H9 (cell line): ENCODE results near the gene TBC1D1. TPM values are rescaled to one million over a fixed set of nuclear protein-coding genes. Genes with fewer than 3 reads are reported as not detected.
A peak's percentile ranks its signal among the peaks of the same experiment; 100 is the strongest.

ENCODE experiments used
- DNase-seq: peaks from one replicate; pipeline ENCODE4 v3.0.0-alpha.2; 2017
- H2AFZ ChIP-seq: one replicate; pipeline ENCODE4 v1.6.1; 2013; ENCODE audit warnings: mild to moderate bottlenecking, low read length, control low read depth, moderate library complexity
- H2AK5ac ChIP-seq: 2 replicates; pipeline ENCODE4 v1.6.1; 2013; ENCODE audit warnings: low read length, control low read depth, mixed read lengths; ENCODE audit not compliant: insufficient read length
- H2BK120ac ChIP-seq: one replicate; pipeline ENCODE4 v1.6.1; 2013; ENCODE audit warnings: low read depth, mild to moderate bottlenecking, low read length, control low read depth, inconsistent platforms; ENCODE audit not compliant: poor library complexity, severe bottlenecking
- H2BK12ac ChIP-seq: 2 replicates; pipeline ENCODE4 v1.6.1; 2013; ENCODE audit warnings: low read length, control low read depth, mixed read lengths, low read depth; ENCODE audit not compliant: insufficient read length
- H2BK15ac ChIP-seq: 2 replicates; pipeline ENCODE4 v1.6.1; 2013; ENCODE audit warnings: low read depth, low read length, control low read depth
- H2BK20ac ChIP-seq: one replicate; pipeline ENCODE4 v1.6.1; 2013; ENCODE audit warnings: low read depth, mild to moderate bottlenecking, low read length, control low read depth, inconsistent platforms; ENCODE audit not compliant: poor library complexity, severe bottlenecking
- H2BK5ac ChIP-seq: 2 replicates; pipeline ENCODE4 v1.6.1; 2013; ENCODE audit warnings: low read length, control low read depth, mixed read lengths; ENCODE audit not compliant: insufficient read length
- H3K14ac ChIP-seq: 2 replicates; pipeline ENCODE4 v1.6.1; 2013; ENCODE audit warnings: low read length, control low read depth; ENCODE audit not compliant: insufficient read depth
- H3K18ac ChIP-seq: 2 replicates; pipeline ENCODE4 v1.6.1; 2013; ENCODE audit warnings: low read depth, mild to moderate bottlenecking, mixed read lengths, low read length, control low read depth; ENCODE audit not compliant: insufficient read length
- H3K23ac ChIP-seq: 2 replicates; pipeline ENCODE4 v1.6.1; 2013; ENCODE audit warnings: low read length, control low read depth, mixed read lengths, low read depth; ENCODE audit not compliant: insufficient read length
- H3K23me2 ChIP-seq: 2 replicates; pipeline ENCODE4 v1.6.1; 2013; ENCODE audit warnings: low read depth, mild to moderate bottlenecking, mixed read lengths, low read length, control low read depth; ENCODE audit not compliant: insufficient read length, poor library complexity, severe bottlenecking
- H3K27ac ChIP-seq: 2 replicates; pipeline ENCODE4 v1.5.1; 2013; ENCODE audit warnings: low read length, control low read depth, mixed read lengths, low read depth; ENCODE audit not compliant: insufficient read length
- H3K27me3 ChIP-seq: 2 replicates; pipeline ENCODE4 v1.6.1; 2013; ENCODE audit warnings: low read length, control low read depth, inconsistent platforms; ENCODE audit not compliant: insufficient read depth
- H3K4ac ChIP-seq: 2 replicates; pipeline ENCODE4 v1.6.1; 2013; ENCODE audit warnings: low read depth, mild to moderate bottlenecking, control low read depth, inconsistent platforms, low read length, moderate library complexity
- H3K4me1 ChIP-seq: 2 replicates; pipeline ENCODE4 v1.6.1; 2013; ENCODE audit warnings: low read length, control low read depth, inconsistent platforms; ENCODE audit not compliant: insufficient read depth
- H3K4me2 ChIP-seq: 2 replicates; pipeline ENCODE4 v1.6.1; 2013; ENCODE audit warnings: low read length, control low read depth, mixed read lengths; ENCODE audit not compliant: insufficient read length, insufficient read depth
- H3K56ac ChIP-seq: 2 replicates; pipeline ENCODE4 v1.6.1; 2013; ENCODE audit warnings: low read depth, mild to moderate bottlenecking, mixed read lengths, low read length, control low read depth; ENCODE audit not compliant: insufficient read length
- H3K79me1 ChIP-seq: 2 replicates; pipeline ENCODE4 v1.6.1; 2013; ENCODE audit warnings: low read depth, mild to moderate bottlenecking, moderate library complexity, low read length, control low read depth, inconsistent platforms; ENCODE audit not compliant: insufficient read depth, poor library complexity, severe bottlenecking
- H3K79me2 ChIP-seq: 2 replicates; pipeline ENCODE4 v1.6.1; 2013; ENCODE audit warnings: low read length, control low read depth, inconsistent platforms; ENCODE audit not compliant: insufficient read depth
- H3K9ac ChIP-seq: 2 replicates; pipeline ENCODE4 v1.6.1; 2013; ENCODE audit warnings: low read length, control low read depth, mixed read lengths; ENCODE audit not compliant: insufficient read length; ENCODE audit errors: extremely low read depth
- H3K9me3 ChIP-seq: one replicate; pipeline ENCODE4 v1.6.1; 2013; ENCODE audit warnings: low read depth, low read length, inconsistent platforms; ENCODE audit not compliant: control insufficient read depth
- H3T11ph ChIP-seq: one replicate; pipeline ENCODE4 v1.6.1; 2013; ENCODE audit warnings: mild to moderate bottlenecking, low read length, control low read depth, inconsistent platforms
- H4K20me1 ChIP-seq: one replicate; pipeline ENCODE4 v1.6.1; 2013; ENCODE audit not compliant: control insufficient read depth, insufficient read length, insufficient read depth
- H4K5ac ChIP-seq: 2 replicates; pipeline ENCODE4 v1.6.1; 2013; ENCODE audit warnings: low read depth, mild to moderate bottlenecking, mixed read lengths, low read length, control low read depth; ENCODE audit not compliant: insufficient read length
- H4K8ac ChIP-seq: replicated peaks from 2 replicates; pipeline ENCODE4 v1.6.1; 2013; ENCODE audit warnings: low read length, control low read depth, mixed read lengths, low read depth; ENCODE audit not compliant: insufficient read length
- H4K91ac ChIP-seq: 2 replicates; pipeline ENCODE4 v1.6.1; 2013; ENCODE audit warnings: low read depth, mild to moderate bottlenecking, moderate library complexity, mixed read lengths, low read length, control low read depth; ENCODE audit not compliant: insufficient read length
- H3K27ac Mint-ChIP-seq, 3 experiments: 2 replicates in 2 of 3; 3 replicates in 1 of 3; pipeline ENCODE4 v1.8.0; 2020 to 2021; ENCODE audit warnings: mixed read lengths in 3 of 3, mild to moderate bottlenecking in 1 of 3, moderate library complexity in 1 of 3
- H3K27me3 Mint-ChIP-seq: 2 replicates; pipeline ENCODE4 v1.8.0; 2021; ENCODE audit warnings: low read depth, mild to moderate bottlenecking, moderate library complexity, mixed read lengths
- H3K36me3 Mint-ChIP-seq, 3 experiments: 2 replicates in 2 of 3; 3 replicates in 1 of 3; pipeline ENCODE4 v1.8.0; 2020 to 2021; ENCODE audit warnings: low read depth in 3 of 3, mixed read lengths in 3 of 3; ENCODE audit not compliant: insufficient read depth in 1 of 3
- H3K4me1 Mint-ChIP-seq, 2 experiments: 2 replicates each; pipeline ENCODE4 v1.8.0; 2020; ENCODE audit warnings: mixed read lengths in 2 of 2
- H3K4me3 Mint-ChIP-seq, 2 experiments: 2 replicates in 1 of 2; 3 replicates in 1 of 2; pipeline ENCODE4 v1.8.0; 2020 to 2021; ENCODE audit warnings: mild to moderate bottlenecking in 2 of 2, mixed read lengths in 2 of 2, moderate library complexity in 1 of 2
- H3K9me3 Mint-ChIP-seq, 2 experiments: 2 replicates in 1 of 2; 3 replicates in 1 of 2; pipeline ENCODE4 v1.8.0; 2020; ENCODE audit warnings: mild to moderate bottlenecking in 2 of 2, mixed read lengths in 2 of 2, moderate library complexity in 1 of 2
- CTCF ChIP-seq: fragments of 200-600 bp; sonication (generic); conservative IDR thresholded peaks from 3 replicates; pipeline ENCODE4 v1.8.0; 2021; ENCODE audit warnings: antibody characterized with exemption, mild to moderate bottlenecking
- WGBS: extraction: QIAGEN DNeasy Blood & Tissue Kit; methylation state at CpG from one replicate; pipeline ENCODE4 v1.1.7; 2013; ENCODE audit warnings: missing lambda C conversion rate, low lambda C conversion rate, mixed read lengths; ENCODE audit not compliant: insufficient read length; ENCODE audit errors: extremely low coverage; 5-methylcytosine and 5-hydroxymethylcytosine counted together
- total RNA-seq: library from RNA; stranded (reverse); gene quantifications from 2 replicates; pipeline ENCODE4 v1.2.1, GENCODE V29; 2021

The TBC1D1 gene
- total RNA-seq, 1 experiment from 2014 or later = 109 TPM

- H3K4ac ChIP-seq = no peak overlapping the region
- Mint-ChIP-seq H3K4me1 (peaks cover 37 to 41% of the 10 kb centered on the region in 2 experiments), H3K9me3 (no peaks in the 10 kb centered on the region), H3K36me3 (peaks cover 25 to 33% (median 29%) of the 10 kb centered on the region in 3 experiments), H3K4me3 (no peak overlapping the region; a peak in 1 of 5 replicates), H3K27ac (peak overlapping the region in 1 of 3 experiments; percentile 34; a peak in 1 of 7 replicates), H3K27me3 (no peaks in the 10 kb centered on the region)
- no peak overlapping the region for H3K9ac ChIP-seq
- H3K27ac ChIP-seq = no peak overlapping the region
- no peaks in the 10 kb centered on the region for H3K79me1 ChIP-seq
- H4K5ac ChIP-seq = no peak overlapping the region
- H2BK5ac ChIP-seq = no peak overlapping the region
- no peak overlapping the region for H3T11ph ChIP-seq
- H4K20me1 ChIP-seq = no peaks in the 10 kb centered on the region
- no peak overlapping the region for H3K4me2 ChIP-seq
- TF ChIP-seq CTCF = no peak
- H3K23me2 ChIP-seq = peaks cover 3% of the 10 kb centered on the region
- H2BK120ac ChIP-seq = no peak overlapping the region
- no peak overlapping the region for H3K23ac ChIP-seq
- H3K27me3 ChIP-seq = no peaks in the 10 kb centered on the region
- H3K4me1 ChIP-seq = peaks cover 19% of the 10 kb centered on the region
- H2BK12ac ChIP-seq = no peak overlapping the region
- no peaks in the 10 kb centered on the region for H3K79me2 ChIP-seq
- H3K56ac ChIP-seq = no peak overlapping the region
- no peak overlapping the region for H4K91ac ChIP-seq
- no CpG with 5 or more reads among the region's 7 CpGs for whole genome bisulfite sequencing
- H4K8ac ChIP-seq = no peak overlapping the region
- H2AK5ac ChIP-seq = no peak overlapping the region
- no peak for DNase-seq
- no peak overlapping the region for H2BK20ac ChIP-seq
- H2BK15ac ChIP-seq = no peak overlapping the region
- no peak overlapping the region for H3K18ac ChIP-seq
- H3K9me3 ChIP-seq = no peaks in the 10 kb centered on the region
- no peak overlapping the region for H3K14ac ChIP-seq
- H2AFZ ChIP-seq = no peak overlapping the region
Observed at GRCh38 chr4:38111024-38111423, 220.1 kb downstream of the TBC1D1 start.
